HEK293 (cell line): Measurements from ENCODE around the gene WDR17.

ENCODE experiments used
- CTCF ChIP-seq: fragments of 450-650 bp; formaldehyde crosslinking; IDR thresholded peaks from 2 replicates; pipeline ENCODE4 v1.5.1; 2016; ENCODE audit warnings: missing biosample characterization, missing genetic modification characterization
- ELK4 ChIP-seq: IDR thresholded peaks from 2 replicates; pipeline ENCODE4 v1.6.1; 2011; ENCODE audit warnings: mild to moderate bottlenecking, low read depth, low read length, borderline replicate concordance
- KLF9 ChIP-seq: fragments of 450-650 bp; formaldehyde crosslinking; IDR thresholded peaks from 2 replicates; pipeline ENCODE4 v1.5.1; 2016; ENCODE audit warnings: missing biosample characterization, missing genetic modification characterization, low read depth
- REPIN1 ChIP-seq: fragments of 450-650 bp; formaldehyde crosslinking; IDR thresholded peaks from 2 replicates; pipeline ENCODE4 v1.5.1; 2017; ENCODE audit warnings: missing biosample characterization, missing genetic modification characterization, low read depth
- SALL2 ChIP-seq: fragments of 450-650 bp; formaldehyde crosslinking; IDR thresholded peaks from 2 replicates; pipeline ENCODE4 v1.5.0; 2017; ENCODE audit warnings: missing biosample characterization, mild to moderate bottlenecking, missing genetic modification characterization, borderline replicate concordance
- ZNF175 ChIP-seq: fragments of 450-650 bp; formaldehyde crosslinking; IDR thresholded peaks from 2 replicates; pipeline ENCODE4 v1.5.1; 2016; ENCODE audit warnings: missing biosample characterization, missing genetic modification characterization
- ZNF18 ChIP-seq: fragments of 450-650 bp; formaldehyde crosslinking; IDR thresholded peaks from 2 replicates; pipeline ENCODE4 v1.5.1; 2016; ENCODE audit warnings: missing biosample characterization, missing genetic modification characterization
- ZNF580 ChIP-seq: fragments of 450-650 bp; formaldehyde crosslinking; IDR thresholded peaks from 2 replicates; pipeline ENCODE4 v1.5.1; 2016; ENCODE audit warnings: missing biosample characterization, missing genetic modification characterization
- ZNF660 ChIP-seq: fragments of 450-650 bp; IDR thresholded peaks from 2 replicates; pipeline ENCODE4 v1.5.1; 2018; ENCODE audit warnings: missing biosample characterization, mild to moderate bottlenecking, missing genetic modification characterization
- ZNF692 ChIP-seq: fragments of 450-650 bp; formaldehyde crosslinking; IDR thresholded peaks from 2 replicates; pipeline ENCODE4 v1.5.1; 2016; ENCODE audit warnings: missing biosample characterization, missing genetic modification characterization
- ZSCAN30 ChIP-seq: fragments of 450-650 bp; IDR thresholded peaks from 2 replicates; pipeline ENCODE4 v1.5.1; 2018; ENCODE audit warnings: missing biosample characterization, mild to moderate bottlenecking, missing genetic modification characterization, moderate library complexity

GRCh38 chr4:176137631-176138030 lies 72.0 kb downstream of the WDR17 start:
- TF ChIP-seq ZNF660 (no peak), ZNF692 (tag by site-specific recombination) (no peak), CTCF (tag by site-specific recombination) (no peak), KLF9 (tag by site-specific recombination) (no peak), ZNF18 (tag by site-specific recombination) (no peak), ZNF175 (tag by site-specific recombination) (no peak), ZSCAN30 (no peak), ELK4 (no peak), REPIN1 (no peak), SALL2 (tag by site-specific recombination) (no peak), ZNF580 (no peak)
